H1 (cell line): Measurements from ENCODE around the gene PPCDC. TPM values are rescaled to one million over a fixed set of nuclear protein-coding genes. Genes with fewer than 3 reads are reported as not detected.

ENCODE experiments used
- polyA plus RNA-seq, 7 experiments: library from polyadenylated mRNA; depleted of rRNA in 3 of 7; stranded (reverse) in 5 of 7; unstranded in 2 of 7; fragments of >200 nt in 5 of 7; fragments of 200-250 nt in 2 of 7; gene quantifications; 1 replicate in 5 of 7; 2 replicates in 1 of 7; 4 replicates in 1 of 7; pipeline versions ENCODE4 v1.2.1 to v1.2.3, GENCODE V29; 2011 to 2013; ENCODE audit warnings: missing spikeins in 2 of 7, mixed read lengths in 2 of 7
- total RNA-seq: library from RNA; stranded (reverse); fragmentation: NEBNext Ultra II Directional; extraction: Animal tissue kit (Norgen Biotek cat#: 25700); gene quantifications from 2 replicates; pipeline ENCODE4 v1.2.1, GENCODE V29; 2021
- TF ChIP-seq, protein P1 (sequence below): IDR thresholded peaks from 2 replicates; pipeline ENCODE4 v1.6.1; 2012; ENCODE audit warnings: inconsistent platforms

The PPCDC gene
- total and polyA plus RNA-seq, 2 of the 8 experiments (the other 6 are each of a cell fraction or from before 2014, with no cell fraction given), result 11.3 to 29.7 TPM

DNA sequence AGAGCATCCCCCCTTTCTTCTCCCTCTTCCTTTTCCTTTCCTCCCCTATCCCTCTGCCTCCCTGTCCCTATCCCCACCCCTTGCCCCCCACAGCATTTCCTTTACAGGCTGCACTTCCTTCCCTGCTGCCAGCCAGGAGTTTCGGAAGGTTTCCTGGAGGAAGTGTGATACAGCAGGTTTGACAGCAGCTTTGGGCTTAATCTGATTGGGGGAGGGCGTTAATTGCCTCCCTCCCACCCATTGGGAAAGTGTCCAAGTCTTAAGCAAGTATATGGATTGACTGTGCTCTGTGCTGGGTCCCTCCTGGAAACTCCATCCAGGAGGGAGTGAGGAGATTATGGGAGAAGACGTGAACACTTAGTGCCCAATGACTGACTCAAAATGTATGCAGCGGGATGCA, 26.2 kb upstream of the PPCDC start (continued):
- TF ChIP-seq, protein P1, sequence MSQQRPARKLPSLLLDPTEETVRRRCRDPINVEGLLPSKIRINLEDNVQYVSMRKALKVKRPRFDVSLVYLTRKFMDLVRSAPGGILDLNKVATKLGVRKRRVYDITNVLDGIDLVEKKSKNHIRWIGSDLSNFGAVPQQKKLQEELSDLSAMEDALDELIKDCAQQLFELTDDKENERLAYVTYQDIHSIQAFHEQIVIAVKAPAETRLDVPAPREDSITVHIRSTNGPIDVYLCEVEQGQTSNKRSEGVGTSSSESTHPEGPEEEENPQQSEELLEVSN, result no peak
